Cortex of kidney (tissue), 1 donor: ENCODE measurements around the gene TRMT61A.

ENCODE experiments used
- DNase-seq: peaks from one replicate; lab custom pipeline; 2025; lab: John Stamatoyannopoulos, UW

Gene TRMT61A

GRCh38 chr14:103548463-103549351 lies 19.7 kb downstream of the TRMT61A start:
- DNase-seq, result no peak

GRCh38 chr14:103549361-103550311 lies 20.6 kb downstream of the TRMT61A start:
- no peak for DNase-seq

- DNase-seq, result no peak
Measured at GRCh38 chr14:103550451-103551337, 21.7 kb downstream of the TRMT61A start.

- DNase-seq, result no peak
Measured at GRCh38 chr14:103551338-103551762, 22.4 kb downstream of the TRMT61A start.

GRCh38 chr14:103552011-103552845 lies 23.2 kb downstream of the TRMT61A start:
- no peak for DNase-seq

DNA sequence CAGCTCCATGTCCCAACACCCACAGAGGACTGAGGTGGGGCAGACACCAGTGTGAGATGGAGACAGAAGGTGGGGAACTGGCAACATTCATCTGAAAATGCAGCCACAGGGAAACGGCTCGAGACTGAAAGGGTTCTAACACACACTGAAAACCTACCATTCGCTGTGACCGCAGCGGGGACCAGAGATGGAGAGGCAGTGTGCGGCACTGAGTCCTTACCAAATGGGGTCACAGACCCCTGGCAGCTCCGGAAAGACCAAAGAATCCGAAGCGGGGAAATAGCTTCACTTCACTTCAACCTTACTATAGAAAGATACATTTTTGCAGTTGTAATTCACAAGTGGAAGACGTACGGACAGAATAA lies 23.8 kb downstream of the TRMT61A start:
- DNase-seq, result no peak

- DNase-seq, result no peak
Measured at GRCh38 chr14:103555559-103556337, 26.8 kb downstream of the TRMT61A start.

GRCh38 chr14:103556946-103557758 lies 28.2 kb downstream of the TRMT61A start:
- DNase-seq, result no peak

DNA sequence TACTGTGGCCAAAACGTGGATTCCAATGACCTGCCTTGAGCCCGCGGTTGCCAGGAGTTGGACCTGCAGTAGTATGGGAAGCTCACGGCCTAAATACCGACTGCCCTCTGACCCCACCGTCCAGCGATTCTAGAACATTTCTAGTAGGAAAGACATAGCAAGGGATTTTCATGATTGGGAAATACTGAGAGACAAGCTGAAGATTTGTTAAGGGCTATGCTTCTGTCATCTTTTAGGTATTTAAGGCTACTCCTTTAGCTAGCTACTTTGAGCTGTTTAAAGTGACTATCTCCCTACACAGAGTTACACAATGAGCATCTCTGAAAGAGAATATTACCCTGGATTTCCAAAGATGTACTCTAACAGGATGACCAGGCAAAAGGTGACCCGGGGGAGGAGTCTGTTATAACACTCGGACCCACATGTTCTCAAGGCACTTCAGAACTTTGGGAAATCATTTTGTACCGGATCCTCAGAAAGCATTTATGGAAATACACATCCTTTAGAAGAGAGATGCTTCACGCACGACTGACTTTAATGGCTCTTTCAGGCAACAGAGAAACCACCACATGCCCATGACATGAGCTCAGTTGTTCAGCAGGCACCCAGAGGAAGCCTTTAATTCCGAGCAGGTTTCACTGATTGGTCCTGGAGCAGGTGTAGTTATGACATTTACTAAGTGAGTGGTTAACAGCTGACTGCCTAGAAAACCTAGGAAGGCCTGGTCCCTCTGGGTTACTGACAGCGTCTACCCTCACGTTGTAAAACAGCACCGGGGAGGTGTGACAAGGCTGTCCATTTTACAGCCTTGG lies 29.3 kb downstream of the TRMT61A start:
- no peak for DNase-seq

DNA sequence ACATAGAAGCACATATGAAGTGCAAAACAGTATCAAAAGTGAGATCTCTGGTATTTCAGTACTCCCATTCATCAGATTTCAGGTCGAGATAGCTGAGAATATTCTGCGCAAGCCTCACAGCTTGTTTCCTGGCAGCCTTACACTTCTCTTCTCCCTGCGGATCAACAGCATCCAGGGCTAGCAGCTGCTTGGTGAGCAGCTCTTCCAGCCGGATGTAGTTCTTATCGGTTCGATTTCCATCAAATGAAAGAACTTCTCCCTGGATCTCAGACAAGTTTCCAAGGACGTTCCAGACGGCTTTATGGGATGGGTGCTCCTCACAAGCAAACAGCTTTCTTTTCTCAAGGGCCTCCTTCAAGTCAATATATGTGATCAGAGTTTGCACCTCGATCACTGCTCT lies 30.8 kb downstream of the TRMT61A start:
- no peak for DNase-seq

DNA sequence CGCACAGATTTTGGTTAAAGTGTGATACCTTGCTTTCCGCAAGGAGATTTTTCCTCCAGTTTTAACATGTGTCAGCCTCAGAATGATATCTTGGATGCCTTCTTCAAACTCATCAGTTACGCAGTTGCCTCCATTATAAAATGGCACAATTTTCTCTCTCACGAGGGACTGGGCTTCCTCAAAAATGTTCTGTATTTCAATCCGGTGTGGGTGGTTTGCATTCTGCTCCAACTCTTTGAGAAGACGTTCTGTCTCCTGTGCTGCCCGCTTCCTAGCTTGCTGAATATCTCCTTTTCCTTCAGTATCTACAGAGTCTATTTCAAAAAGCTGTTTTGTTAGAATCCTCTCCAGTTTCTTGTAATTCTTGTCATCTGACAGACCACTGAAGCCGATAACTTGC lies 31.7 kb downstream of the TRMT61A start:
- DNase-seq, result no peak

- no peak for DNase-seq
Measured at GRCh38 chr14:103561381-103562178, 32.6 kb downstream of the TRMT61A start.

DNA sequence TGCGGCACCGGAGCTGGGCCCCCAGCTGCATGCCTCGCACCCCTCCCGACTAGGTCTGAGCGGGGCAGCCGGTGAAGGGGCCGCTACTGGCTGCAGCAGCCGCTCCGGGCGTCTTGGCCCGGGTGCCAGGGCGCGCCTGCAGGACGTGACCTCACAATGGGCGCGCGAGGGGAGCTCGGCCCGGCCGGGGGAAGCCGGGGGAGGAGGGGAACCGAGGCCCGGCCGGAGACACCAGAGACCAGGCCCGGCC lies 33.1 kb downstream of the TRMT61A start:
- DNase-seq, result no peak

- DNase-seq, result no peak
Measured at GRCh38 chr14:103562429-103563225, 33.6 kb downstream of the TRMT61A start, which contains the start of the genes BAG5 and COA8. Gene BAG5, minus strand, starts transcription at chr14:103562657. Its CDS starts 1,493 bp downstream, at chr14:103561164. Gene COA8, plus strand, starts transcription at chr14:103562960. Its CDS starts 42 bp downstream, at chr14:103563002.

DNA sequence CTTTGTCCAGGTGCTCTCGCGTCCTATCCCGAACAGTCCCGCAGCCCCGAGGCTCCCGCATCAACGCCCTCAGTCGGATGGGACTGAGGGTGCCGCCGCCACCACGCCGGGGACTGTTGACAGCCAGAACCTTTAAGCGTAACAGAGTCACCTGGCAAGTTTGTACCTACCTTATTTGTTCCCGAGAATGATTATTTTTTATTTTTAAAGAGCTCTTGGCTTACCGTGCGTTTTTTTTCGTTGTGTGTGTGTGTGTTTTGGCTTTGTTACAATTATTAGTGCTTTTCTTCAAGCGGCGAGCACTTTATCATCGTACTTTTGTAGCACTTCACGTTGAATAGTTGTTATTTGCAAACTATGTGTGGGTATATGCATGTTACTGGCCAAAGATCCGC lies 34.2 kb downstream of the TRMT61A start:
- no peak for DNase-seq

DNA sequence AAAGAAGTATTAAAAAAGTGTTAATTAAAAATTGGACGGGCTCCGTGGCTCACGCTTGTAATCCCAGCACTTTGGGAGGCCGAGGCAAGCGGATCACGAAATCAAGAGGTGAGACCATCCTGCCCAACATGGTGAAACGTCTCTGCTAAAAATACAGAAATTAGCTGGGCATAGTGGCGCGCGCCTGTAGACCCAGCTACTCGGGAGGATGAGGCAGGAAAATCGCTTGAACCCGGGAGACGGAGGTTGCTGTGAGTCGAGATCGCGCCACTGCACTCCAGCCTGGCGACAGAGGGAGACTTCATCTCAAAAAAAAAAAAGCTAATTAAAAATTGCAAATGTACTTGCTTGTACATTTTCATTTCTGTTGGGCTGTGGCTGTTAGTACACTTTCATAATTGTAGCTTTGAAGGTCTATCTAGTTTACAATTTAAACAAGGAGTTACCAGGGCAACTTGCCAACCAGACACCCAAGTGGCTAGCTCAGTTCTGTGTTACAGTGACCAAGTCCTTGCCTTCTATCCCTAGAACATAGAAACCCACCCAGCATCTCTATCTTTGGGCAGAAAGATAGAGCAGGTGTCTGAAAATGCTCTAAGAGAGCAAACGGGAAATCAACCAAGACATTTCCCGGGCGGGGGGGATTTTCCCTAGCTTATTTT lies 35.0 kb downstream of the TRMT61A start:
- no peak for DNase-seq
